ENCODE data around the gene ECHS1. TPM values are rescaled to one million over a fixed set of nuclear protein-coding genes. Genes with fewer than 3 reads are reported as not detected.
A peak's percentile ranks its signal among the peaks of the same experiment; 100 is the strongest.
"Not testable (repeated sequence)": the region's sequence is repeated elsewhere in the genome, so short reads cannot be mapped to it uniquely, and the experiment has no call there.

Gene ECHS1
- total and polyA plus RNA-seq, 8 donors = 5.3 to 103 (median 69.2) TPM

GRCh38 chr10:133391249-133391635, 18.1 kb upstream of the ECHS1 start:
- Histone ChIP-seq H3K9me3 (no peaks in the 10 kb centered on the region), H3K4me3 (no peak overlapping the region), H3K36me3 (peaks cover 0 to 49% (median 33%) of the 10 kb centered on the region in 4 donors), H3K4me1 (peaks cover 0 to 27% (median 22%) of the 10 kb centered on the region in 4 donors), H3K27ac (peak overlapping the region in 1 of 5 donors; percentile 20), H3K27me3 (no peaks in the 10 kb centered on the region)
- WGBS, 5 donors = 89 to 97% (median 94%) methylated on average over 10 to 12 of the region's 12 CpGs
- TF ChIP-seq CTCF (IDR thresholded peaks at IDR 0.05) (no peak), POLR2AphosphoS5 (IDR thresholded peaks at IDR 0.05) (no peak), POLR2A (IDR thresholded peaks at IDR 0.05) (no peak), EP300 (IDR thresholded peaks at IDR 0.05) (no peak)
- DNase-seq = no peak
- intact Hi-C loops (cut with DNase I; ENCODE audit: low total_unique reads) = no loop called here

GRCh38 chr10:133390597-133391248, 17.6 kb upstream of the ECHS1 start:
- peak overlapping the region in 2 of 5 donors; percentile 8 to 58 for H3K27ac ChIP-seq
- 88 to 91% (median 90%) methylated on average over 19 of the region's 19 CpGs for WGBS, 5 donors
- TF ChIP-seq POLR2A (IDR thresholded peaks at IDR 0.05) (no peak), CTCF (IDR thresholded peaks at IDR 0.05) (no peak), POLR2AphosphoS5 (IDR thresholded peaks at IDR 0.05) (no peak)
- intact Hi-C loops (cut with DNase I; ENCODE audit: low total_unique reads) = no loop called here
- H3K9me3 ChIP-seq = no peaks in the 10 kb centered on the region
- H3K27me3 ChIP-seq = no peaks in the 10 kb centered on the region
- H3K36me3 ChIP-seq = peaks cover 0 to 44% (median 27%) of the 10 kb centered on the region in 4 donors
- H3K4me1 ChIP-seq = peaks cover 0 to 23% (median 18%) of the 10 kb centered on the region in 4 donors
- H3K4me3 ChIP-seq = no peak overlapping the region
- peak in 1 of 2 donors; percentile 17 for DNase-seq

GRCh38 chr10:133388973-133389818, 16.0 kb upstream of the ECHS1 start:
- peak overlapping the region; percentile 20 to 78 (median 47) for H3K27ac ChIP-seq
- WGBS, 5 donors = 74 to 87% (median 80%) methylated on average over 38 to 39 of the region's 39 CpGs

GRCh38 chr10:133388236-133388972, 15.2 kb upstream of the ECHS1 start:
- DNase-seq = peak in 1 of 2 donors; percentile 18
- Histone ChIP-seq H3K27ac (peak overlapping the region in 2 of 5 donors; percentile 73 to 78), H3K4me1 (peaks cover 0 to 6% (median 2%) of the 10 kb centered on the region in 4 donors), H3K36me3 (peaks cover 0 to 63% (median 45%) of the 10 kb centered on the region in 4 donors), H3K9me3 (no peaks in the 10 kb centered on the region), H3K27me3 (no peaks in the 10 kb centered on the region), H3K4me3 (no peak overlapping the region)
- intact Hi-C loops (cut with DNase I; ENCODE audit: low total_unique reads) = no loop called here
- no peak for TF ChIP-seq EP300 (IDR thresholded peaks at IDR 0.05)
- TF ChIP-seq POLR2A (IDR thresholded peaks at IDR 0.05) = no peak
- no peak for TF ChIP-seq POLR2AphosphoS5 (IDR thresholded peaks at IDR 0.05)
- no peak for TF ChIP-seq CTCF (IDR thresholded peaks at IDR 0.05)
- 86 to 93% (median 89%) methylated on average over 11 to 17 of the region's 17 CpGs for WGBS, 5 donors

More at GRCh38 chr10:133388973-133389818, 16.0 kb upstream of the ECHS1 start:
- peak; percentile 25 to 46 for DNase-seq
- no peaks in the 10 kb centered on the region for H3K27me3 ChIP-seq
- no peak for TF ChIP-seq POLR2A (IDR thresholded peaks at IDR 0.05)
- peak overlapping the region in 3 of 4 donors; percentile 13 to 31 (median 17) for H3K4me3 ChIP-seq
- peaks cover 0 to 9% (median 6%) of the 10 kb centered on the region in 4 donors for H3K4me1 ChIP-seq
- intact Hi-C loops (cut with DNase I; ENCODE audit: low total_unique reads) = no loop called here
- no peaks in the 10 kb centered on the region for H3K9me3 ChIP-seq
- peaks cover 0 to 56% (median 38%) of the 10 kb centered on the region in 4 donors for H3K36me3 ChIP-seq

GRCh38 chr10:133386951-133387350, 13.8 kb upstream of the ECHS1 start:
- H3K9me3 ChIP-seq; H3K27me3 ChIP-seq; H3K4me1 ChIP-seq; intact Hi-C loops (cut with DNase I; ENCODE audit: low total_unique reads); H3K27ac ChIP-seq; H3K4me3 ChIP-seq; DNase-seq: not testable (repeated sequence)
- 95 to 98% (median 96%) methylated on average over 4 of the region's 4 CpGs for WGBS, 5 donors
- H3K36me3 ChIP-seq = peaks cover 0 to 74% (median 50%) of the 10 kb centered on the region in 4 donors

Data from stomach (tissue), 9 donors.